GM23338 (cell line): Measurements from ENCODE around the gene THADA. TPM values are rescaled to one million over a fixed set of nuclear protein-coding genes. Genes with fewer than 3 reads are reported as not detected.

ENCODE experiments used
- ATAC-seq: fragments of 200-7000 bp; cut with Tn5 transposase; 3 replicates; pipeline ENCODE4 v1.9.1; 2020
- DNase-seq: peaks from one replicate; pipeline ENCODE4 v3.0.0-alpha.2; 2015; ENCODE audit warnings: low spot score
- H2AFZ ChIP-seq: fragments of 200-600 bp; sonication (generic); 2 replicates; pipeline ENCODE4 v1.8.0; 2016; ENCODE audit warnings: antibody characterized with exemption, mild to moderate bottlenecking, moderate library complexity
- H3F3A ChIP-seq: fragments of 200-600 bp; sonication (generic); replicated peaks from 2 replicates; pipeline ENCODE4 v1.8.0; 2017; ENCODE audit warnings: antibody characterized with exemption, mixed run types, low read depth
- H3K27ac ChIP-seq: fragments of 200-600 bp; sonication (generic); 2 replicates; pipeline ENCODE4 v1.6.1; 2016; ENCODE audit warnings: low read depth
- H3K27me3 ChIP-seq: fragments of 200-600 bp; sonication (generic); 2 replicates; pipeline ENCODE4 v1.8.0; 2016; ENCODE audit warnings: mild to moderate bottlenecking, mixed run types, moderate library complexity; ENCODE audit not compliant: insufficient read depth
- H3K36me3 ChIP-seq: fragments of 200-600 bp; sonication (generic); 2 replicates; pipeline ENCODE4 v1.8.0; 2016; ENCODE audit warnings: mild to moderate bottlenecking; ENCODE audit not compliant: insufficient read depth
- H3K4me1 ChIP-seq: fragments of 200-600 bp; sonication (generic); 2 replicates; pipeline ENCODE4 v1.8.0; 2016; ENCODE audit warnings: mild to moderate bottlenecking, moderate library complexity; ENCODE audit not compliant: insufficient read depth
- H3K4me2 ChIP-seq: fragments of 200-600 bp; sonication (generic); 2 replicates; pipeline ENCODE4 v1.7.1; 2017; ENCODE audit warnings: mixed run types
- H3K4me3 ChIP-seq: fragments of 200-600 bp; sonication (generic); 2 replicates; pipeline ENCODE4 v1.6.1; 2016; ENCODE audit warnings: mixed run types
- H3K79me2 ChIP-seq: fragments of 200-600 bp; sonication (generic); replicated peaks from 2 replicates; pipeline ENCODE4 v1.8.0; 2017; ENCODE audit warnings: mild to moderate bottlenecking; ENCODE audit not compliant: insufficient read depth
- H3K9me2 ChIP-seq: fragments of 200-600 bp; sonication (generic); 2 replicates; pipeline ENCODE4 v1.8.0; 2017; ENCODE audit not compliant: insufficient read depth
- H4K20me1 ChIP-seq: fragments of 200-600 bp; sonication (generic); replicated peaks from 2 replicates; pipeline ENCODE4 v1.8.0; 2017; ENCODE audit warnings: mild to moderate bottlenecking; ENCODE audit not compliant: insufficient read depth
- H3K27ac Mint-ChIP-seq: 2 replicates; pipeline ENCODE4 v1.8.0; 2020; ENCODE audit warnings: inconsistent platforms, mild to moderate bottlenecking, moderate library complexity, mixed read lengths
- H3K27me3 Mint-ChIP-seq: 3 replicates; pipeline ENCODE4 v1.8.0; 2022; ENCODE audit warnings: low read depth, mild to moderate bottlenecking, moderate library complexity, mixed read lengths, inconsistent platforms; ENCODE audit not compliant: insufficient read depth, poor library complexity
- H3K36me3 Mint-ChIP-seq: 3 replicates; pipeline ENCODE4 v1.8.0; 2021; ENCODE audit warnings: low read depth, mild to moderate bottlenecking, inconsistent platforms, moderate library complexity, mixed read lengths
- H3K4me1 Mint-ChIP-seq: 3 replicates; pipeline ENCODE4 v1.8.0; 2020; ENCODE audit warnings: mild to moderate bottlenecking, inconsistent platforms, mixed read lengths
- H3K4me3 Mint-ChIP-seq: 3 replicates; pipeline ENCODE4 v1.8.0; 2021; ENCODE audit warnings: moderate library complexity, mild to moderate bottlenecking, inconsistent platforms, mixed read lengths
- H3K9me3 Mint-ChIP-seq: 3 replicates; pipeline ENCODE4 v1.8.0; 2020; ENCODE audit warnings: moderate library complexity, mild to moderate bottlenecking, inconsistent platforms, mixed read lengths
- EZH2phosphoT487 ChIP-seq: fragments of 200-600 bp; sonication (generic); IDR thresholded peaks from one replicate; pipeline ENCODE4 v1.8.1; 2018; ENCODE audit warnings: antibody characterized with exemption; ENCODE audit not compliant: unreplicated experiment
- JUNB ChIP-seq: IDR thresholded peaks from one replicate; pipeline ENCODE4 v1.6.1; 2016; ENCODE audit warnings: antibody characterized with exemption; ENCODE audit not compliant: unreplicated experiment
- POLR2AphosphoS5 ChIP-seq: IDR thresholded peaks from 2 replicates; pipeline ENCODE4 v1.6.1; 2016; ENCODE audit warnings: antibody characterized with exemption, low read depth
- REST ChIP-seq: IDR thresholded peaks from one replicate; pipeline ENCODE4 v1.6.1; 2018; ENCODE audit warnings: antibody characterized with exemption; ENCODE audit not compliant: unreplicated experiment
- ZNF331 ChIP-seq: fragments of 250-450 bp; sonication (Bioruptor Pico); IDR thresholded peaks from 2 replicates; pipeline ENCODE4 v1.5.0; 2020; ENCODE audit warnings: low read depth, mild to moderate bottlenecking, moderate library complexity
- polyA plus RNA-seq: library from polyadenylated mRNA; unstranded; fragments of >200 nt; fragmentation: Nextera tagmentation; extraction: Ambion mirVana; gene quantifications from 2 replicates; pipeline ENCODE4 v1.2.1, GENCODE V29; 2016
- total RNA-seq: library from RNA; depleted of rRNA; stranded (reverse); fragments of >200 nt; shearing (Covaris generic); gene quantifications from 2 replicates; pipeline ENCODE4 v1.2.3, GENCODE V29; 2014
- TF ChIP-seq, protein P1 (sequence below): fragments of 250-450 bp; sonication (Bioruptor Pico); IDR thresholded peaks from 2 replicates; pipeline ENCODE4 v1.5.0; 2020; ENCODE audit warnings: mild to moderate bottlenecking, moderate library complexity
- TF ChIP-seq, protein P2 (sequence below): IDR thresholded peaks from 2 replicates; pipeline ENCODE4 v1.6.1; 2016; ENCODE audit warnings: antibody characterized with exemption

Gene THADA
- total and polyA plus RNA-seq, 2 experiments from 2014 or later: 17.0 to 30.7 TPM

DNA sequence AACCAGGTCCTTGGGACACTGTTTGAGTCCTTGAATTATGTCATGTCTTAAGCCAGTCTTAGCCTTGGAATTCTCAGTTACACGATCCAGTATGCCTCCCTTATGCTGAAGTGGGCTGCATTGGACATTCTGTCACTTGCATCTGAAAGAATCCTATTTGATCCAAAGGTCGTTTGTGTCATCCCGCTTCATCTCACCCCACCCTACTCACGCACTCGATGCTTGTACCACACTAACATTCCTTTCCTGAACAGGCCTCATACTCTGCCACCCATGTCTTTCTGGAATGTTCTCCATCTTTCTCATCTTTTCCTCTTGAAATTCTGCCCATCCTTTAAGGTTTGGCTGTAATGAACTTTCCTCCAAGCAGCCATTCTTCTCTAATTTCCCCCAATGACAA, 341.5 kb downstream of the THADA start (continued):
- TF ChIP-seq, protein P1, sequence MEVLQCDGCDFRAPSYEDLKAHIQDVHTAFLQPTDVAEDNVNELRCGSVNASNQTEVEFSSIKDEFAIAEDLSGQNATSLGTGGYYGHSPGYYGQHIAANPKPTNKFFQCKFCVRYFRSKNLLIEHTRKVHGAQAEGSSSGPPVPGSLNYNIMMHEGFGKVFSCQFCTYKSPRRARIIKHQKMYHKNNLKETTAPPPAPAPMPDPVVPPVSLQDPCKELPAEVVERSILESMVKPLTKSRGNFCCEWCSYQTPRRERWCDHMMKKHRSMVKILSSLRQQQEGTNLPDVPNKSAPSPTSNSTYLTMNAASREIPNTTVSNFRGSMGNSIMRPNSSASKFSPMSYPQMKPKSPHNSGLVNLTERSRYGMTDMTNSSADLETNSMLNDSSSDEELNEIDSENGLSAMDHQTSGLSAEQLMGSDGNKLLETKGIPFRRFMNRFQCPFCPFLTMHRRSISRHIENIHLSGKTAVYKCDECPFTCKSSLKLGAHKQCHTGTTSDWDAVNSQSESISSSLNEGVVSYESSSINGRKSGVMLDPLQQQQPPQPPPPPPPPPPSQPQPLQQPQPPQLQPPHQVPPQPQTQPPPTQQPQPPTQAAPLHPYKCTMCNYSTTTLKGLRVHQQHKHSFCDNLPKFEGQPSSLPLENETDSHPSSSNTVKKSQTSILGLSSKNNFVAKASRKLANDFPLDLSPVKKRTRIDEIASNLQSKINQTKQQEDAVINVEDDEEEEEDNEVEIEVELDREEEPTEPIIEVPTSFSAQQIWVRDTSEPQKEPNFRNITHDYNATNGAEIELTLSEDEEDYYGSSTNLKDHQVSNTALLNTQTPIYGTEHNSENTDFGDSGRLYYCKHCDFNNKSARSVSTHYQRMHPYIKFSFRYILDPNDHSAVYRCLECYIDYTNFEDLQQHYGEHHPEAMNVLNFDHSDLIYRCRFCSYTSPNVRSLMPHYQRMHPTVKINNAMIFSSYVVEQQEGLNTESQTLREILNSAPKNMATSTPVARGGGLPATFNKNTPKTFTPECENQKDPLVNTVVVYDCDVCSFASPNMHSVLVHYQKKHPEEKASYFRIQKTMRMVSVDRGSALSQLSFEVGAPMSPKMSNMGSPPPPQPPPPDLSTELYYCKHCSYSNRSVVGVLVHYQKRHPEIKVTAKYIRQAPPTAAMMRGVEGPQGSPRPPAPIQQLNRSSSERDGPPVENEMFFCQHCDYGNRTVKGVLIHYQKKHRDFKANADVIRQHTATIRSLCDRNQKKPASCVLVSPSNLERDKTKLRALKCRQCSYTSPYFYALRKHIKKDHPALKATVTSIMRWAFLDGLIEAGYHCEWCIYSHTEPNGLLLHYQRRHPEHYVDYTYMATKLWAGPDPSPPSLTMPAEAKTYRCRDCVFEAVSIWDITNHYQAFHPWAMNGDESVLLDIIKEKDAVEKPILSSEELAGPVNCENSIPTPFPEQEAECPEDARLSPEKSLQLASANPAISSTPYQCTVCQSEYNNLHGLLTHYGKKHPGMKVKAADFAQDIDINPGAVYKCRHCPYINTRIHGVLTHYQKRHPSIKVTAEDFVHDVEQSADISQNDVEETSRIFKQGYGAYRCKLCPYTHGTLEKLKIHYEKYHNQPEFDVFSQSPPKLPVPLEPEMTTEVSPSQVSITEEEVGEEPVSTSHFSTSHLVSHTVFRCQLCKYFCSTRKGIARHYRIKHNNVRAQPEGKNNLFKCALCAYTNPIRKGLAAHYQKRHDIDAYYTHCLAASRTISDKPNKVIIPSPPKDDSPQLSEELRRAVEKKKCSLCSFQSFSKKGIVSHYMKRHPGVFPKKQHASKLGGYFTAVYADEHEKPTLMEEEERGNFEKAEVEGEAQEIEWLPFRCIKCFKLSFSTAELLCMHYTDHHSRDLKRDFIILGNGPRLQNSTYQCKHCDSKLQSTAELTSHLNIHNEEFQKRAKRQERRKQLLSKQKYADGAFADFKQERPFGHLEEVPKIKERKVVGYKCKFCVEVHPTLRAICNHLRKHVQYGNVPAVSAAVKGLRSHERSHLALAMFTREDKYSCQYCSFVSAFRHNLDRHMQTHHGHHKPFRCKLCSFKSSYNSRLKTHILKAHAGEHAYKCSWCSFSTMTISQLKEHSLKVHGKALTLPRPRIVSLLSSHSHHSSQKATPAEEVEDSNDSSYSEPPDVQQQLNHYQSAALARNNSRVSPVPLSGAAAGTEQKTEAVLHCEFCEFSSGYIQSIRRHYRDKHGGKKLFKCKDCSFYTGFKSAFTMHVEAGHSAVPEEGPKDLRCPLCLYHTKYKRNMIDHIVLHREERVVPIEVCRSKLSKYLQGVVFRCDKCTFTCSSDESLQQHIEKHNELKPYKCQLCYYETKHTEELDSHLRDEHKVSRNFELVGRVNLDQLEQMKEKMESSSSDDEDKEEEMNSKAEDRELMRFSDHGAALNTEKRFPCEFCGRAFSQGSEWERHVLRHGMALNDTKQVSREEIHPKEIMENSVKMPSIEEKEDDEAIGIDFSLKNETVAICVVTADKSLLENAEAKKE (CRISPR knock-in tag): no peak
- TF ChIP-seq JUNB (no peak), EZH2phosphoT487 (no peak)

GRCh38 chr2:43251171-43251731, 344.6 kb downstream of the THADA start:
- Mint-ChIP-seq H3K4me3 (no peak overlapping the region), H3K4me1 (peaks cover 8% of the 10 kb centered on the region; the same call in 2 of the 3 replicates), H3K9me3 (no peaks in the 10 kb centered on the region; the same call in 2 of the 3 replicates), H3K27me3 (no peaks in the 10 kb centered on the region), H3K36me3 (0 out of 3 replicates have a peak, but pooled peaks cover 3% of the 10 kb centered on the region), H3K27ac (0 out of 2 replicates have a peak overlapping the region, but pooled peaks have one; percentile 11)
- DNase-seq (no peak), ATAC-seq (no peak; the same call in 2 of the 3 replicates)
- H4K20me1 ChIP-seq: no peaks in the 10 kb centered on the region; the same call in 1 of the 2 replicates
- no peaks in the 10 kb centered on the region for H3K27me3 ChIP-seq
- H3K4me2 ChIP-seq: no peak overlapping the region
- H3K9me2 ChIP-seq: no peaks in the 10 kb centered on the region
- no peaks in the 10 kb centered on the region for H3K79me2 ChIP-seq
- no peaks in the 10 kb centered on the region for H3K36me3 ChIP-seq
- no peaks in the 10 kb centered on the region for H3F3A ChIP-seq
- no peak overlapping the region for H3K27ac ChIP-seq
- H3K4me3 ChIP-seq: no peak overlapping the region
- no peak for TF ChIP-seq EZH2phosphoT487
- TF ChIP-seq, protein P2, sequence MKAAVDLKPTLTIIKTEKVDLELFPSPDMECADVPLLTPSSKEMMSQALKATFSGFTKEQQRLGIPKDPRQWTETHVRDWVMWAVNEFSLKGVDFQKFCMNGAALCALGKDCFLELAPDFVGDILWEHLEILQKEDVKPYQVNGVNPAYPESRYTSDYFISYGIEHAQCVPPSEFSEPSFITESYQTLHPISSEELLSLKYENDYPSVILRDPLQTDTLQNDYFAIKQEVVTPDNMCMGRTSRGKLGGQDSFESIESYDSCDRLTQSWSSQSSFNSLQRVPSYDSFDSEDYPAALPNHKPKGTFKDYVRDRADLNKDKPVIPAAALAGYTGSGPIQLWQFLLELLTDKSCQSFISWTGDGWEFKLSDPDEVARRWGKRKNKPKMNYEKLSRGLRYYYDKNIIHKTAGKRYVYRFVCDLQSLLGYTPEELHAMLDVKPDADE: no peak
- TF ChIP-seq ZNF331: no peak
- TF ChIP-seq POLR2AphosphoS5: no peak
- no peak for TF ChIP-seq REST
- no peaks in the 10 kb centered on the region for H3K4me1 ChIP-seq
- H2AFZ ChIP-seq: no peak overlapping the region
